ENCODE data around the gene INPP5K.

INPP5K gene

GRCh38 chr17:1498233-1498632 lies 18.2 kb downstream of the INPP5K start:
- Histone ChIP-seq H3K27ac (ENCODE audit: low read depth, low read length) (no peak overlapping the region), H3K4me2 (ENCODE audit: low read length) (no peak overlapping the region), H3F3A (ENCODE audit: control insufficient read depth, insufficient read depth) (no peaks in the 10 kb centered on the region), H3K9me2 (replicated peaks; ENCODE audit: control insufficient read depth, low read length) (no peaks in the 10 kb centered on the region), H3K79me2 (ENCODE audit: control insufficient read depth, low read length) (no peaks in the 10 kb centered on the region), H3K27me3 (ENCODE audit: control insufficient read depth, low read length) (no peaks in the 10 kb centered on the region), H3K4me3 (ENCODE audit: low read length) (no peak overlapping the region), H3K4me1 (ENCODE audit: control insufficient read depth, low read length) (peaks cover 2% of the 10 kb centered on the region), H3K9me3 (ENCODE audit: control insufficient read depth, insufficient read depth, low read length) (no peaks in the 10 kb centered on the region), H4K20me1 (ENCODE audit: control insufficient read depth, insufficient read depth, low read depth, low read length) (no peaks in the 10 kb centered on the region), H3K36me3 (ENCODE audit: control insufficient read depth, low read length) (no peaks in the 10 kb centered on the region)
- no peak for TF ChIP-seq CTCF (IDR thresholded peaks at IDR 0.05; ENCODE audit: low read depth, low read length, poor library complexity, severe bottlenecking)
- TF ChIP-seq EZH2phosphoT487 (IDR thresholded peaks at IDR 0.05; ENCODE audit: borderline replicate concordance, low read length): no peak

GRCh38 chr17:1497831-1498230 lies 18.6 kb downstream of the INPP5K start:
- H3K79me2 ChIP-seq (ENCODE audit: control insufficient read depth, low read length): no peaks in the 10 kb centered on the region
- no peak overlapping the region for H3K27ac ChIP-seq (ENCODE audit: low read depth, low read length)
- no peaks in the 10 kb centered on the region for H3K9me3 ChIP-seq (ENCODE audit: control insufficient read depth, insufficient read depth, low read length)
- H3K4me2 ChIP-seq (ENCODE audit: low read length): no peak overlapping the region
- H3F3A ChIP-seq (ENCODE audit: control insufficient read depth, insufficient read depth): no peaks in the 10 kb centered on the region
- TF ChIP-seq CTCF (IDR thresholded peaks at IDR 0.05; ENCODE audit: low read depth, low read length, poor library complexity, severe bottlenecking): no peak
- no peak for TF ChIP-seq EZH2phosphoT487 (IDR thresholded peaks at IDR 0.05; ENCODE audit: borderline replicate concordance, low read length)
- no peak overlapping the region for H3K4me3 ChIP-seq (ENCODE audit: low read length)
- H4K20me1 ChIP-seq (ENCODE audit: control insufficient read depth, insufficient read depth, low read depth, low read length): no peaks in the 10 kb centered on the region
- H3K36me3 ChIP-seq (ENCODE audit: control insufficient read depth, low read length): no peaks in the 10 kb centered on the region
- no peaks in the 10 kb centered on the region for H3K9me2 ChIP-seq (replicated peaks; ENCODE audit: control insufficient read depth, low read length)
- peaks cover 6% of the 10 kb centered on the region for H3K4me1 ChIP-seq (ENCODE audit: control insufficient read depth, low read length)
- peaks cover under 1% of the 10 kb centered on the region; the same call in 1 of the 2 replicates for H3K27me3 ChIP-seq (ENCODE audit: control insufficient read depth, low read length)

GRCh38 chr17:1496869-1497268 lies 19.5 kb downstream of the INPP5K start:
- Histone ChIP-seq H3K27ac (ENCODE audit: low read depth, low read length) (no peak overlapping the region), H3F3A (ENCODE audit: control insufficient read depth, insufficient read depth) (no peaks in the 10 kb centered on the region), H3K27me3 (ENCODE audit: control insufficient read depth, low read length) (peaks cover 10% of the 10 kb centered on the region), H3K4me3 (ENCODE audit: low read length) (no peak overlapping the region), H4K20me1 (ENCODE audit: control insufficient read depth, insufficient read depth, low read depth, low read length) (no peaks in the 10 kb centered on the region), H3K4me1 (ENCODE audit: control insufficient read depth, low read length) (peaks cover 15% of the 10 kb centered on the region), H3K9me2 (replicated peaks; ENCODE audit: control insufficient read depth, low read length) (no peaks in the 10 kb centered on the region), H3K9me3 (ENCODE audit: control insufficient read depth, insufficient read depth, low read length) (no peaks in the 10 kb centered on the region), H3K36me3 (ENCODE audit: control insufficient read depth, low read length) (no peaks in the 10 kb centered on the region), H3K4me2 (ENCODE audit: low read length) (no peak overlapping the region), H3K79me2 (ENCODE audit: control insufficient read depth, low read length) (no peaks in the 10 kb centered on the region)
- TF ChIP-seq EZH2phosphoT487 (IDR thresholded peaks at IDR 0.05; ENCODE audit: borderline replicate concordance, low read length) (no peak), CTCF (IDR thresholded peaks at IDR 0.05; ENCODE audit: low read depth, low read length, poor library complexity, severe bottlenecking) (no peak)

Measured in DOHH2 (cell line).